Measurements from ENCODE around the gene LRFN2. TPM values are rescaled to one million over a fixed set of nuclear protein-coding genes. Genes with fewer than 3 reads are reported as not detected.

The LRFN2 gene
- total and polyA plus RNA-seq, 11 donors: not detected

DNA sequence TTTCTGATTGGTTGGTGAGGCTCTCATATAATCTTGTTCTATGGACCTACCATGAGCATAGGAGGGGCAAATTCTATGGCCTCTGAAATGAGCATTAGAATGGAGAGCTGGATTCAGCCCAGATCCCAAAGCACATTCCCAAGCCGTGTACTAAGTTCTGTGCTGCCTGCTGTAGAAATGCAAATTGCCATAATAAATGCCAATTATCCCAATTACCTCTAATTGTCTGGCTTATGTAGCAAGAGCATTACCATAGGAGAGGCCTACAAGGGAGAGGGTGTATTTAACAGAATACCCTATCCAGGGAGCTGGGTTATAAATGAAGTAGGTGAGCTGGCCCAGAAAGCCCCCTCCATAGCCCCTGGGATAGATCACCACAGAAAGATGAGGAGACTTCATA is 126.8 kb downstream of the LRFN2 start:
- Histone ChIP-seq H3K4me3 (no peak overlapping the region), H3K9me3 (peaks cover 0 to 5% (median 0%) of the 10 kb centered on the region in 12 donors), H3K27me3 (peaks cover 0 to 11% (median 0%) of the 10 kb centered on the region in 9 donors), H3K27ac (no peak overlapping the region), H3K4me1 (no peaks in the 10 kb centered on the region), H3K36me3 (no peaks in the 10 kb centered on the region)
- TF ChIP-seq, protein P1, sequence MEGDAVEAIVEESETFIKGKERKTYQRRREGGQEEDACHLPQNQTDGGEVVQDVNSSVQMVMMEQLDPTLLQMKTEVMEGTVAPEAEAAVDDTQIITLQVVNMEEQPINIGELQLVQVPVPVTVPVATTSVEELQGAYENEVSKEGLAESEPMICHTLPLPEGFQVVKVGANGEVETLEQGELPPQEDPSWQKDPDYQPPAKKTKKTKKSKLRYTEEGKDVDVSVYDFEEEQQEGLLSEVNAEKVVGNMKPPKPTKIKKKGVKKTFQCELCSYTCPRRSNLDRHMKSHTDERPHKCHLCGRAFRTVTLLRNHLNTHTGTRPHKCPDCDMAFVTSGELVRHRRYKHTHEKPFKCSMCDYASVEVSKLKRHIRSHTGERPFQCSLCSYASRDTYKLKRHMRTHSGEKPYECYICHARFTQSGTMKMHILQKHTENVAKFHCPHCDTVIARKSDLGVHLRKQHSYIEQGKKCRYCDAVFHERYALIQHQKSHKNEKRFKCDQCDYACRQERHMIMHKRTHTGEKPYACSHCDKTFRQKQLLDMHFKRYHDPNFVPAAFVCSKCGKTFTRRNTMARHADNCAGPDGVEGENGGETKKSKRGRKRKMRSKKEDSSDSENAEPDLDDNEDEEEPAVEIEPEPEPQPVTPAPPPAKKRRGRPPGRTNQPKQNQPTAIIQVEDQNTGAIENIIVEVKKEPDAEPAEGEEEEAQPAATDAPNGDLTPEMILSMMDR (IDR thresholded peaks at IDR 0.05): no peak
- no peak for TF ChIP-seq POLR2A (IDR thresholded peaks at IDR 0.05)
- WGBS, 4 donors: 60 to 76% (median 66%) methylated on average over 1 of the region's 1 CpG; no CpG with 5 or more reads in 1 of the 4 donors
- no peak for DNase-seq
- no peak for ATAC-seq
- intact Hi-C loops (cut with DNase I): no loop called here

DNA sequence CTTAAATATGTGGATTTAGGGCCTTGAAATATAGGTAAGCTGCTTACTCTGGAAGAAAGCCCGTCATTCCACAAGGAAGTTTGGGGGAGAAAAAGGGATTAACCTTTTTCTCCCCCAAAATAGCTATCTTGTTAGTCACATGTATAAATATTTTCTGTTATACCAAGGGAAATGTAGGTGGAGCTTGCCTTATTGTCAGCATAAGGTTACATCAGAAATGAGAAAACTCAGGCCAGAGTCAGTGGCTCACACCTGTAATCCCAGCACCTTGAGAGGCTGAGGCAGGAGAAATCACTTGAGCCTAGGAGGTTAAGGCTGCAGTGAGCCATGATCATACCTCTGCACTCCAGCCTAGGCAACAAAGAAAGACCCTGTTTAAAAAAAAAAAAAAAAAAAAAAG is 129.9 kb downstream of the LRFN2 start:
- 63 to 92% (median 81%) methylated on average over 1 of the region's 1 CpG for WGBS, 4 donors

DNA sequence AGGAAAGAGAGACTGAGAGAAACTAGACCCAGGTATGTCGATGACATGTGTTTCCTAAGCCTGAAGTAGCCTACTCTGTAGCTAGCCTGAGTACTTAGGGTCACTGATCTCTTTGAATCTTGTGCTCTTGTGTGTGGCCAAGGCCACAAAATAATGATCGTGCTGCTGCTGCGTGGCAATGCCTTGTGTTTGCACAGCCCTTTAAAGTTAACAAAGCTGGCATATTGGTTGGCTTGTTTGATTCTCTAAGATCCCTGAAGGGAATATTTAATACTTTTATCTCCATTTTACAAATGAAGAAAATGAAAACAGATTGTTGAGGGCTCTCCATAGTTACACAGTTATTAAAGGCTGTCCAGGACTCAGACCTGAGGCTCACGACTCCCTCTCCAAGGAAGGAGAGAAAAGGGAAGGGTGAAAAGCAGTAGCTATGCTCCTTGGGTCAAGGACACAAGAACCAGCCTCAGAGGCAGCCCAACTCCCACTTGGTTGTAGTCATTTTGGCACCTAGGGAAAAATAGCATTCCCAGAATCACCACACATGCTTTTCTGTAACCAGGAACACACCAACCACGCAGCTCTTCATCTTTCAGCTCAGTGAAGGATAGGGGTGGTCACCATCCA is 130.7 kb downstream of the LRFN2 start:
- 80 to 89% (median 84%) methylated on average over 5 of the region's 5 CpGs for WGBS, 4 donors

More for the DNA sequence above, 129.9 kb downstream of the LRFN2 start:
- no peak for DNase-seq
- ATAC-seq: no peak
- Histone ChIP-seq H3K4me1 (no peaks in the 10 kb centered on the region), H3K4me3 (no peak overlapping the region), H3K36me3 (no peaks in the 10 kb centered on the region), H3K27ac (no peak overlapping the region), H3K27me3 (peaks cover 0 to 27% (median 0%) of the 10 kb centered on the region in 9 donors), H3K9me3 (no peaks in the 10 kb centered on the region)
- intact Hi-C loops (cut with DNase I): no loop called here
- TF ChIP-seq POLR2A (IDR thresholded peaks at IDR 0.05): no peak
- TF ChIP-seq, protein P1 (IDR thresholded peaks at IDR 0.05): no peak

DNA sequence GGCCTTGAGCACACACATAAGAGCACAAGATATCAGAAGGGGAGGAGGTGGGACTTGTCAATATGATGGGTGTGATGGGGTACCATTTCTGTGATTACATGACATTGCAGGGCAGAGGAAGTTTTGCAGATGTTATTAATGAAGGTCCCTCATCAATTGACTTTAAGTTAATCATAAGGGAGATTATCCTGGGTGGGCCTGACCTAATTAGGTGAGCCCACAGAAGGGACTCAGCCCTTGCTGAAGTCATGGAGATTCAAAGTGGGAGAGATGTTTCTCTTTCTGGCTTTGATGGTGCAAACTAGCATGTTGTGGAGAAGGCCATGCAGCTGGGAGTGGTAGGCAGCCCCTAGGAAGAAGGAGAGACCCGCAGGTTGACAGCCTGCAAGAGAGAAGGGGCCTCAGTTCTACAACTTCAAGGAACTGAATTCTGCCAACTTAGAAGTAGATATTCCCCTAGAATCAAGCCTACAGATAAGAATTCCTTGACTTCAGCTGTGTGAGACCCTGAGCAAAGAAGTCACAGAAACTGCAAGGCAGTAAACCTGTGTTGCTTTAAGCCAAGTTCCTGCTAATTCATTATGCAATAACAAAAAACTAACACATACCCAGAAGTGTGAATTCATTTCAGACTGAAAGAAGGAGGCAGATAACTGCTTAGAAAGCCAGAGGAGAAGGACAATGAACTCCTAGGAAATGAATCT is 131.3 kb downstream of the LRFN2 start:
- Histone ChIP-seq H3K4me3 (no peak overlapping the region), H3K9me3 (no peaks in the 10 kb centered on the region), H3K36me3 (no peaks in the 10 kb centered on the region), H3K27ac (no peak overlapping the region), H3K27me3 (peaks cover 0 to 33% (median 0%) of the 10 kb centered on the region in 9 donors), H3K4me1 (no peaks in the 10 kb centered on the region)
- WGBS, 4 donors: 78 to 94% (median 89%) methylated on average over 1 of the region's 1 CpG
- TF ChIP-seq, protein P1 (IDR thresholded peaks at IDR 0.05): no peak
- no peak for TF ChIP-seq POLR2A (IDR thresholded peaks at IDR 0.05)
- intact Hi-C loops (cut with DNase I): no loop called here
- ATAC-seq: no peak
- no peak for DNase-seq

More for the DNA sequence above, 130.7 kb downstream of the LRFN2 start:
- Histone ChIP-seq H3K36me3 (no peaks in the 10 kb centered on the region), H3K4me3 (no peak overlapping the region), H3K27ac (no peak overlapping the region), H3K27me3 (peaks cover 0 to 33% (median 0%) of the 10 kb centered on the region in 9 donors), H3K9me3 (no peaks in the 10 kb centered on the region), H3K4me1 (no peaks in the 10 kb centered on the region)
- intact Hi-C loops (cut with DNase I): no loop called here
- no peak for DNase-seq
- ATAC-seq: no peak
- TF ChIP-seq, protein P1 (IDR thresholded peaks at IDR 0.05): no peak
- no peak for TF ChIP-seq POLR2A (IDR thresholded peaks at IDR 0.05)
